Coronary artery (tissue), 2 donors: ENCODE measurements around the gene GPR37L1.

Experiments
- DNase-seq: peaks from one replicate; pipeline ENCODE4 v3.0.0-alpha.2; 2017; ENCODE audit warnings: low spot score
- H3K27ac ChIP-seq, 2 donors: fragments of 200-600 bp; sonication (generic); one replicate each; pipeline ENCODE4 v1.5.1; 2016 to 2019
- H3K4me3 ChIP-seq: fragments of 200-600 bp; sonication (generic); 2 replicates; pipeline ENCODE4 v1.5.1; 2016; ENCODE audit warnings: mild to moderate bottlenecking, moderate library complexity
- TF ChIP-seq, protein P1 (sequence below): fragments of 200-600 bp; sonication (generic); IDR thresholded peaks from one replicate; pipeline ENCODE4 v1.5.1; 2019; ENCODE audit warnings: antibody characterized with exemption

The GPR37L1 gene

DNA sequence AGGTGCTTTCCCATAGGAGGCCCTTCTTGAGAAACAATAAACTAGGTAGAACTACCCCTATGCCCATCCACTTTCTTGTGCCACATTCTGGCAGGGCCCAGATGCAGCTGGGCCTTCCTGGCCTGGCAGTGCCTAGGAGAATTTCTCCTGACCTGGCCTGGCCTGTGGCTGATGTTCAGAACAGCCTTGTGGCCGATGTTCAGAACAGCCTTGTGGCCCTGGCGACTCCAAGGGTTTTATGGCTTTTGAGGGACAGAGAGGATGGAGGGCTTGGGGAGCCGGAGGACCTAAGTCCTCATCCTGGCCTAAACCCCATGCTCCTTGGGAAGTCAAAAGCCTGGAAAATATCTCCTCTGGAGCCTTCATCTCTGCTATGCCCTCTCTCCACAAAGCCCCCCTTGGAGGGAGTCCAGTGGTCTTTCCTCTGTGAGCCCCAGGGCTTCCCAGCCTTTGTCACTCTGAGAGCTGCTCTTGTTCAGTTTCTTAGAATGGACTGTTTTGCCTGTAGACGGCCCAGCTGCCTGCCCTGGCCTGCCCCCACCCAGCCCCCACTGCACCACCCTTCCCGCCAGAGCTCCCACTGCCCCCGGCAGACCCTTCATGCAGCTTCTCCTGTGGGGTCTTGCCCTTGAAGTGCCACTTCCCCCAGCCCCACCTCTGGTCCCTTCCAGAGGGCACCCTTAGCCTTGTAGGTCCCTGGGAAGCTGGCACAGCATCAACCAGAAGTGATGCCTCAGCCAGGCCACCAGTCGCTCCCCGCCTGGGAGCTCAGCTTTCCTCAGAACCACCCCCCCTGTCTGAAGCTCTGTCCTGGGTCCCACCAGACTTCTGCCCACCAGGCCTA is 7.0 kb downstream of the GPR37L1 start:
- no peak for DNase-seq
- H3K4me3 ChIP-seq, result no peak overlapping the region
- TF ChIP-seq, protein P1, sequence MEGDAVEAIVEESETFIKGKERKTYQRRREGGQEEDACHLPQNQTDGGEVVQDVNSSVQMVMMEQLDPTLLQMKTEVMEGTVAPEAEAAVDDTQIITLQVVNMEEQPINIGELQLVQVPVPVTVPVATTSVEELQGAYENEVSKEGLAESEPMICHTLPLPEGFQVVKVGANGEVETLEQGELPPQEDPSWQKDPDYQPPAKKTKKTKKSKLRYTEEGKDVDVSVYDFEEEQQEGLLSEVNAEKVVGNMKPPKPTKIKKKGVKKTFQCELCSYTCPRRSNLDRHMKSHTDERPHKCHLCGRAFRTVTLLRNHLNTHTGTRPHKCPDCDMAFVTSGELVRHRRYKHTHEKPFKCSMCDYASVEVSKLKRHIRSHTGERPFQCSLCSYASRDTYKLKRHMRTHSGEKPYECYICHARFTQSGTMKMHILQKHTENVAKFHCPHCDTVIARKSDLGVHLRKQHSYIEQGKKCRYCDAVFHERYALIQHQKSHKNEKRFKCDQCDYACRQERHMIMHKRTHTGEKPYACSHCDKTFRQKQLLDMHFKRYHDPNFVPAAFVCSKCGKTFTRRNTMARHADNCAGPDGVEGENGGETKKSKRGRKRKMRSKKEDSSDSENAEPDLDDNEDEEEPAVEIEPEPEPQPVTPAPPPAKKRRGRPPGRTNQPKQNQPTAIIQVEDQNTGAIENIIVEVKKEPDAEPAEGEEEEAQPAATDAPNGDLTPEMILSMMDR, result no peak
- peak overlapping the region; percentile 38 to 93 for H3K27ac ChIP-seq

DNA sequence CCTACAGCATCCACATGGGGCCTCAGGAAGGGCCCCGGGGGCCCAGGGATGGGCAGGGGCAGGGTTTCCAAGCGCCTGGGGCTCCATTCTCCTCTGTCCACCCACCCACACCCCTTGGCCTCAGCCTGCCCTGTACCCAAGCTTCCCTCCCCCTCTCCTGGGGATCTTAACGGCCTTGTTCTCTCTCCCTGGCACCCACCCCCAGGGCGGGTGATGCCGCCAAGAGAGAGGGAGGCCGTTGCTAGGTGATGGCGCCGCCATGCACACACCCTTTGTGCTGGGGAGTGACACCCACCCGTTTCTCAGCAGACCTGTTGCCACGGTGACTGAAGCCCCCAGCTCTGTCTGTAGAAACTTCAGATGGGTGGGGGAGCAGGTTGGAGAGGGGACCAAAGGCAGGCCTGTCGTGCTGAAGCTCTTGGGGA is 7.6 kb downstream of the GPR37L1 start:
- H3K27ac ChIP-seq, result peak overlapping the region; percentile 38 to 93
- TF ChIP-seq, protein P1, result no peak
- no peak for DNase-seq
- H3K4me3 ChIP-seq, result no peak overlapping the region

DNA sequence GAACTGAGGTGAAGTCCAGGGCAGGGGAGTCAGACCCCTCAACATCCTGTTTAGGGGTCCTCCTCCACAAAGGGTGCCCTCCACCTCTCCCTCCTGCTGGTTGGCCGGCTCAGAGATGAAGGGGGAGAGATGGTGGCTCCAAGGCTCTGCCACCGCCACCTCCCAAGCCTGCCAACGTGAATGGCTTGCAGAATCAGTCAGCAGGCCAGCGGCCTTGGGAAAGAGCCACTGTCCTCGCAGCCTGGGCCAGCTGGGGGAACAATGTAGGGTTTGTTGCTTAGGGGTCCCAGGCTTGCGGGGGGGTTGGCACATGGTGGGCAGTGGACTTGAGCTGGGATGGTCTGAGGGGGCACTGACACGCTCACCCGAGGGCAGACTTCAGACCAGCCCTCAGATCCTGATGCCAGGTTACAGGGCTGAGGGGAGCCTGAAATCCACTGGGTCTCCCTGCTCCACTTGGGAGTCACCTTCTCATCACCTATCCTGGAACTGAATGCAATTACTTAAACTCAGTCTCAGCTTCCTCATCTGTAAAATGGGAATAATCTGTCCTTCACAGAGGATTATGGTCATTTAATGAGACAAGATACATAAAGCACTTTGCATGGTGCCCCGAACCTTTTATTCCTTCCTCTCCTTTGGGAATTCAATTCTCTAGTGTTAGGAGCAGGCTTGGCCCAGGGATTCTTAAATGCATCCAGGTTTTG is 8.3 kb downstream of the GPR37L1 start:
- Histone ChIP-seq H3K4me3 (no peak overlapping the region), H3K27ac (peak overlapping the region; percentile 38 to 93)

DNA sequence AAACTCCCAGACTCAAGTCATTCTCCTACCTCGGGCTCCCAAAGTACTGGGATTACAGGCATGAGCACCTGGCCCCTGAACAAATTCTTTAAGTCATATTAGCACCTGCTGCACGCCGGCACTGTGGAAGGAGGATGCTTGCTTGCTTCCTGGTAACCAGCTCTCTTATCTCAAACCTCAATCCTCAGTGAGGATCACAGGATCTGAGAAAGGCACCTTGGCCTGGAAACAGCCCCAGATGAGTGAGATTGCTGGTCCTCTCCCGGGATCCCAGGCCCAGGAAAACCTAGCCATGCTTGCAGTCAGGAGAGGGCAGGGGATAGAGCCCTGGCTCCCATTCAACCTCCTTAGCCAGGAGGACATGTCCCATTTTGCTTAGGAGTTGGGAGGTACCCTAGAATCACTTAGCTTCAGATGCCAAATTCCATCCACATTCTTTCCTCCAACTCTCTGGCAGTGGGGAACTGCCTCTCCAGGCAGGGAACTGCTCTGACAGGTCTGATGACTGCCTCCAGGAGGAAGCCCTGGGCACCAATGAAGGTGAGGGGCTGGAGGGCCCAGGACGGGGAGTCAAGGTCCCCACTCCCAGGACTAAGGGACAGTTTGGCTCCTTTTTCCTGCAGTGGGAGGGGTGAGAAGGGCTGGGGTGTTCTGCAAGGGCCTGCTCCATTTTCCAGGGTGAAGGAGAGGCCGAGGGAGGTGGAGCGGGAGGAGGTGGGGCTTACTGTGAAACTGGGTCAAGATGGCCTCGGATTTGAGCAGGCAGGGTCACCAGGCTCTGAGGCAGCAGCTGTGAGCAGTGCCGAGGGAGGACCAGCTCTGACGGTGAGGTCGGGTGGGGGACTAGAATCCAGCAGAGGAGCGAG is 9.5 kb downstream of the GPR37L1 start:
- Histone ChIP-seq H3K4me3 (peak overlapping the region; percentile 24), H3K27ac (peak overlapping the region; percentile 88 to 93)
- DNase-seq, result peak; percentile 90

More for the DNA sequence above, 8.3 kb downstream of the GPR37L1 start:
- no peak for DNase-seq
- TF ChIP-seq, protein P1, result no peak

DNA sequence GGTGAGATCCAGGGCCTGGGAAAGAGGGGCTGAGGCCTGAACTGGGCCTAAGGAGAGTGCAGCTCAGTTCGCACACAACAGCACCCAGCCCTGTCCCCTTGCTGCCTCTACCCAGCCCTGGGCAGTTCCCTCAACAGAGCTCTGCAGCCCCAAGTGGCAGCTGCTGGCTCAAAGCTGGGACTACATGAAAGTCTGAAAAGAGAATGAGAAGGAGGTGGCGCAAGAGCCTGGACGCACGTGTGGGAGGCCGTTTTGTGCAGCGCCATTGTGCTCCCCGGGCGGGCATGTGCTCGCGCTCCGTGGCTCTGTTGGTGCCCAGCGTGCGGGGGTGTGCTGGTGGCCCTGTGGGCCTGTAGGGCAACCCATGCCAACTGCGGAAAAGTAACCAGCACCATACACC is 10.3 kb downstream of the GPR37L1 start:
- no peak for DNase-seq
- TF ChIP-seq, protein P1, result no peak
- Histone ChIP-seq H3K27ac (peak overlapping the region; percentile 88 to 93), H3K4me3 (peak overlapping the region; percentile 24)

More for the DNA sequence above, 9.5 kb downstream of the GPR37L1 start:
- TF ChIP-seq, protein P1, result no peak

DNA sequence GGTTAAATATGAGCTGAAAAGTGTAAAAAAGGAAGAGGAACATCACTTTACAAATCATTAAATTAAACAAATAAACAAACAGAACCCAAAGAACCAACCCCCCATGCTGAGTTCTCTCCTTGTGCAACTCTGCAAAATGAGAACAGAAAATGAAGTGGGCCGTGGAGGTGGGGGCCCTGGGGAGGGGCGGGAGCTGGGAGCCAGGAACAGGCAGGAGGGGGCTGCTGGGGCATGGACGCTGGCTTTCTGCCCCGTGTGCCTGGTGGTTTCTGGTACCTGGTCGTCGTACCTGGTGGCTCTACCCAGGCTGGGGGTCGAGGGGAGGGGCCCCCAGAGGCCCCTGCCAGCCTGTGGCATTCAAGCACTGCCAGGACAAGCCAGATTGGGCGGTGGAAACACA is 10.8 kb downstream of the GPR37L1 start:
- TF ChIP-seq, protein P1, result no peak
- Histone ChIP-seq H3K27ac (peak overlapping the region in 1 of 2 donors; percentile 69), H3K4me3 (no peak overlapping the region)
- DNase-seq, result no peak
